GM23338 (cell line): ENCODE measurements around the gene CFAP299. TPM values are rescaled to one million over a fixed set of nuclear protein-coding genes. Genes with fewer than 3 reads are reported as not detected.

ENCODE experiments used
- ATAC-seq: fragments of 200-7000 bp; cut with Tn5 transposase; 3 replicates; pipeline ENCODE4 v1.9.1; 2020
- DNase-seq: peaks from one replicate; pipeline ENCODE4 v3.0.0-alpha.2; 2015; ENCODE audit warnings: low spot score
- H2AFZ ChIP-seq: fragments of 200-600 bp; sonication (generic); 2 replicates; pipeline ENCODE4 v1.8.0; 2016; ENCODE audit warnings: antibody characterized with exemption, mild to moderate bottlenecking, moderate library complexity
- H3F3A ChIP-seq: fragments of 200-600 bp; sonication (generic); replicated peaks from 2 replicates; pipeline ENCODE4 v1.8.0; 2017; ENCODE audit warnings: antibody characterized with exemption, mixed run types, low read depth
- H3K27ac ChIP-seq: fragments of 200-600 bp; sonication (generic); 2 replicates; pipeline ENCODE4 v1.6.1; 2016; ENCODE audit warnings: low read depth
- H3K27me3 ChIP-seq: fragments of 200-600 bp; sonication (generic); 2 replicates; pipeline ENCODE4 v1.8.0; 2016; ENCODE audit warnings: mild to moderate bottlenecking, mixed run types, moderate library complexity; ENCODE audit not compliant: insufficient read depth
- H3K36me3 ChIP-seq: fragments of 200-600 bp; sonication (generic); 2 replicates; pipeline ENCODE4 v1.8.0; 2016; ENCODE audit warnings: mild to moderate bottlenecking; ENCODE audit not compliant: insufficient read depth
- H3K4me1 ChIP-seq: fragments of 200-600 bp; sonication (generic); 2 replicates; pipeline ENCODE4 v1.8.0; 2016; ENCODE audit warnings: mild to moderate bottlenecking, moderate library complexity; ENCODE audit not compliant: insufficient read depth
- H3K4me2 ChIP-seq: fragments of 200-600 bp; sonication (generic); 2 replicates; pipeline ENCODE4 v1.7.1; 2017; ENCODE audit warnings: mixed run types
- H3K4me3 ChIP-seq: fragments of 200-600 bp; sonication (generic); 2 replicates; pipeline ENCODE4 v1.6.1; 2016; ENCODE audit warnings: mixed run types
- H3K79me2 ChIP-seq: fragments of 200-600 bp; sonication (generic); replicated peaks from 2 replicates; pipeline ENCODE4 v1.8.0; 2017; ENCODE audit warnings: mild to moderate bottlenecking; ENCODE audit not compliant: insufficient read depth
- H3K9me2 ChIP-seq: fragments of 200-600 bp; sonication (generic); 2 replicates; pipeline ENCODE4 v1.8.0; 2017; ENCODE audit not compliant: insufficient read depth
- H4K20me1 ChIP-seq: fragments of 200-600 bp; sonication (generic); replicated peaks from 2 replicates; pipeline ENCODE4 v1.8.0; 2017; ENCODE audit warnings: mild to moderate bottlenecking; ENCODE audit not compliant: insufficient read depth
- H3K27ac Mint-ChIP-seq: 2 replicates; pipeline ENCODE4 v1.8.0; 2020; ENCODE audit warnings: inconsistent platforms, mild to moderate bottlenecking, moderate library complexity, mixed read lengths
- H3K27me3 Mint-ChIP-seq: 3 replicates; pipeline ENCODE4 v1.8.0; 2022; ENCODE audit warnings: low read depth, mild to moderate bottlenecking, moderate library complexity, mixed read lengths, inconsistent platforms; ENCODE audit not compliant: insufficient read depth, poor library complexity
- H3K36me3 Mint-ChIP-seq: 3 replicates; pipeline ENCODE4 v1.8.0; 2021; ENCODE audit warnings: low read depth, mild to moderate bottlenecking, inconsistent platforms, moderate library complexity, mixed read lengths
- H3K4me1 Mint-ChIP-seq: 3 replicates; pipeline ENCODE4 v1.8.0; 2020; ENCODE audit warnings: mild to moderate bottlenecking, inconsistent platforms, mixed read lengths
- H3K4me3 Mint-ChIP-seq: 3 replicates; pipeline ENCODE4 v1.8.0; 2021; ENCODE audit warnings: moderate library complexity, mild to moderate bottlenecking, inconsistent platforms, mixed read lengths
- H3K9me3 Mint-ChIP-seq: 3 replicates; pipeline ENCODE4 v1.8.0; 2020; ENCODE audit warnings: moderate library complexity, mild to moderate bottlenecking, inconsistent platforms, mixed read lengths
- CREB1 ChIP-seq: fragments of 250-450 bp; sonication (Bioruptor Pico); IDR thresholded peaks from 2 replicates; pipeline ENCODE4 v1.5.0; 2020; ENCODE audit warnings: low read depth, mild to moderate bottlenecking, moderate library complexity
- ETS1 ChIP-seq: IDR thresholded peaks from 2 replicates; pipeline ENCODE4 v1.6.1; 2016; ENCODE audit warnings: antibody characterized with exemption
- NANOG ChIP-seq: IDR thresholded peaks from 2 replicates; pipeline ENCODE4 v1.6.1; 2016; ENCODE audit warnings: antibody characterized with exemption, borderline replicate concordance
- POLR2AphosphoS5 ChIP-seq: IDR thresholded peaks from 2 replicates; pipeline ENCODE4 v1.6.1; 2016; ENCODE audit warnings: antibody characterized with exemption, low read depth
- REST ChIP-seq: IDR thresholded peaks from one replicate; pipeline ENCODE4 v1.6.1; 2018; ENCODE audit warnings: antibody characterized with exemption; ENCODE audit not compliant: unreplicated experiment
- STAT1 ChIP-seq: IDR thresholded peaks from one replicate; pipeline ENCODE4 v1.6.1; 2016; ENCODE audit warnings: antibody characterized with exemption; ENCODE audit not compliant: unreplicated experiment
- ZNF114 ChIP-seq: fragments of 250-450 bp; sonication (Bioruptor Pico); IDR thresholded peaks from 2 replicates; pipeline ENCODE4 v1.5.0; 2020; ENCODE audit warnings: mild to moderate bottlenecking, moderate library complexity
- ZNF331 ChIP-seq: fragments of 250-450 bp; sonication (Bioruptor Pico); IDR thresholded peaks from 2 replicates; pipeline ENCODE4 v1.5.0; 2020; ENCODE audit warnings: low read depth, mild to moderate bottlenecking, moderate library complexity
- polyA plus RNA-seq: library from polyadenylated mRNA; unstranded; fragments of >200 nt; fragmentation: Nextera tagmentation; extraction: Ambion mirVana; gene quantifications from 2 replicates; pipeline ENCODE4 v1.2.1, GENCODE V29; 2016
- total RNA-seq: library from RNA; depleted of rRNA; stranded (reverse); fragments of >200 nt; shearing (Covaris generic); gene quantifications from 2 replicates; pipeline ENCODE4 v1.2.3, GENCODE V29; 2014
- TF ChIP-seq, protein P1 (sequence below), 2 experiments: fragments of 200-600 bp in 1 of 2; sonication (generic) in 1 of 2; conservative IDR thresholded peaks; 2 replicates each; pipeline versions ENCODE4 v1.5.1 to v1.6.1; 2016 to 2017; ENCODE audit warnings: antibody characterized with exemption in 2 of 2, low read depth in 2 of 2, mild to moderate bottlenecking in 2 of 2, moderate library complexity in 1 of 2

The CFAP299 gene
- total and polyA plus RNA-seq, 2 experiments from 2014 or later, result not detected

DNA sequence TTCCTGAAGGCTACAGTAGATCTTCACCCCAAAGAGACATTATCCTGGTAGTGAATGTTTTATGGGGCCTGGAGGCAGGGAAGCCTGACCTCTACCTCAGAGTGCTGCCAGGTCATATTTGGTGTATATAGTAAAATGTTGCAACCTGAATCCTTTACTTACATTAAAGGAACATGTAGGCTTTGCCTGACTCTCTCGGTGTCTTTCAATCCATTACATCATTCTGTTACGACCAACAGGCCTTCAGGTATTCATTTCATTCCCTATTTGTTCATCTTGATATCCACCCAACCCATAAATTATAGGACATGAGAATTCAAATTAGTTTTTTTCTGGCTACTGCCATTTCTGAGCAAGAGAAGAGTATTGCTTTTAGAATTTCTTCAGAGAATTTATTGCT lies 116.5 kb downstream of the CFAP299 start:
- Histone ChIP-seq H3K36me3 (no peaks in the 10 kb centered on the region), H3K27me3 (no peaks in the 10 kb centered on the region), H3K4me3 (no peak overlapping the region), H3K9me2 (peaks cover 9% of the 10 kb centered on the region), H3K27ac (no peak overlapping the region), H3K79me2 (no peaks in the 10 kb centered on the region), H3K4me1 (peaks cover 15% of the 10 kb centered on the region), H3F3A (no peaks in the 10 kb centered on the region), H3K4me2 (no peak overlapping the region), H2AFZ (peak overlapping the region; percentile 40; the same call in 1 of the 2 replicates), H4K20me1 (no peaks in the 10 kb centered on the region)
- Mint-ChIP-seq H3K4me3 (no peak overlapping the region), H3K4me1 (peaks cover 17% of the 10 kb centered on the region), H3K36me3 (no peaks in the 10 kb centered on the region), H3K9me3 (no peaks in the 10 kb centered on the region), H3K27ac (no peak overlapping the region; the same call in 1 of the 2 replicates), H3K27me3 (no peaks in the 10 kb centered on the region)
- DNase-seq (no peak), ATAC-seq (no peak)
- TF ChIP-seq, protein P1, sequence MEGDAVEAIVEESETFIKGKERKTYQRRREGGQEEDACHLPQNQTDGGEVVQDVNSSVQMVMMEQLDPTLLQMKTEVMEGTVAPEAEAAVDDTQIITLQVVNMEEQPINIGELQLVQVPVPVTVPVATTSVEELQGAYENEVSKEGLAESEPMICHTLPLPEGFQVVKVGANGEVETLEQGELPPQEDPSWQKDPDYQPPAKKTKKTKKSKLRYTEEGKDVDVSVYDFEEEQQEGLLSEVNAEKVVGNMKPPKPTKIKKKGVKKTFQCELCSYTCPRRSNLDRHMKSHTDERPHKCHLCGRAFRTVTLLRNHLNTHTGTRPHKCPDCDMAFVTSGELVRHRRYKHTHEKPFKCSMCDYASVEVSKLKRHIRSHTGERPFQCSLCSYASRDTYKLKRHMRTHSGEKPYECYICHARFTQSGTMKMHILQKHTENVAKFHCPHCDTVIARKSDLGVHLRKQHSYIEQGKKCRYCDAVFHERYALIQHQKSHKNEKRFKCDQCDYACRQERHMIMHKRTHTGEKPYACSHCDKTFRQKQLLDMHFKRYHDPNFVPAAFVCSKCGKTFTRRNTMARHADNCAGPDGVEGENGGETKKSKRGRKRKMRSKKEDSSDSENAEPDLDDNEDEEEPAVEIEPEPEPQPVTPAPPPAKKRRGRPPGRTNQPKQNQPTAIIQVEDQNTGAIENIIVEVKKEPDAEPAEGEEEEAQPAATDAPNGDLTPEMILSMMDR (conservative IDR thresholded peaks at IDR 0.05; ENCODE audit: low read depth in 2 of 2), result no peak
- TF ChIP-seq POLR2AphosphoS5 (no peak), CREB1 (CRISPR knock-in tag) (no peak), ZNF331 (CRISPR knock-in tag) (no peak), NANOG (no peak), ETS1 (no peak), ZNF114 (CRISPR knock-in tag) (no peak), REST (no peak), STAT1 (no peak)

DNA sequence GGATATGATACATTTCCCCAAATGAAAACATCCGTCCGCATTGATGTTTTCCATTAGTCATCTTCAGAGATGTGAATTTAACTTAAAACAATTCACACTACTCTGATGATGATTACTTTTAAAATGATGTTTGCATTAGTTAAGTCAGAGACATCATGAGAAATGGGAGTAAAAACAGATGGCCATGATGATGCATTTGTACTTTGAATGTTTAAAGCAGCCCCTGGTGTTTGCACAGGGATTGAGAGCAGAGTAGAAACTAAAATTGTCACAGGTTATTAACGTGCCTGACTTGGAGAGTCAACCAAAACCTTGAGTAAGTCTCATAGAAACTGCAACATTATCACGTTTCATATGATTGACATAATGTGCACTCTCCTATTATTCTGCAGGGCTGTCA lies 117.2 kb downstream of the CFAP299 start:
- H3K36me3 Mint-ChIP-seq, result no peaks in the 10 kb centered on the region
- H3K27ac Mint-ChIP-seq, result no peak overlapping the region
- Histone ChIP-seq H3K4me2 (no peak overlapping the region), H3K4me3 (no peak overlapping the region), H3K27ac (no peak overlapping the region), H3K79me2 (no peaks in the 10 kb centered on the region), H3K36me3 (no peaks in the 10 kb centered on the region), H3K4me1 (peaks cover 15% of the 10 kb centered on the region), H2AFZ (no peak overlapping the region), H3F3A (no peaks in the 10 kb centered on the region), H3K9me2 (peaks cover 9% of the 10 kb centered on the region), H4K20me1 (no peaks in the 10 kb centered on the region), H3K27me3 (no peaks in the 10 kb centered on the region)
- no peaks in the 10 kb centered on the region for H3K9me3 Mint-ChIP-seq
- ATAC-seq, result no peak
- peaks cover 17% of the 10 kb centered on the region for H3K4me1 Mint-ChIP-seq
- no peak for DNase-seq
- H3K27me3 Mint-ChIP-seq, result no peaks in the 10 kb centered on the region
- no peak overlapping the region for H3K4me3 Mint-ChIP-seq
- TF ChIP-seq REST, result no peak
